Astrocyte (in vitro differentiated cells and primary cell): ENCODE measurements around the gene CAPN11.
"Not testable (repeated sequence)": the region's sequence is repeated elsewhere in the genome, so short reads cannot be mapped to it uniquely, and the experiment has no call there.

ENCODE experiments used
- EZH2 ChIP-seq: IDR thresholded peaks from 2 replicates; pipeline ENCODE4 v1.6.1; 2012; ENCODE audit warnings: mild to moderate bottlenecking, low read length, inconsistent platforms; ENCODE audit not compliant: insufficient read depth
- TF ChIP-seq, protein P1 (sequence below): IDR thresholded peaks from 2 replicates; pipeline ENCODE4 v1.5.1; 2011; ENCODE audit warnings: low read depth, mild to moderate bottlenecking, inconsistent platforms, low read length, moderate library complexity; ENCODE audit not compliant: insufficient read depth

DNA sequence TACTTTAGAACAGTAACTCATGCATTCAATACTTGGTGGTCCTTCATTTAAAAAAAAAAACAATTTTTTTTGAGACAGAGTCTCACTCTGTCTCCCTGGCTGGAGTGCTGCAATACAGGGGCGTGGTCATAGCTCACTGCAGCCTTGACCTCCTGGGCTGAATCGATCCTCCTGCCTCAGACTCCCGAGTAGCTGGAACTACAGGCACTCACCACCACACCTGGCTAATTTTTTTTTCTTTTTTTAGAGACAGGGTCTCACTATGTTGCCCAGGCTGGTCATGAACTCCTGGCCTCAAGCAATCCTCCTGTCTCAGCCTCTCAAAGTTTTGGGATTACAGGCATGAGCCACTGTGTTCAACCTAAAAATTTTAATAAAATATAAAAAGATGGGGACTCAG is 14.1 kb upstream of the CAPN11 start:
- TF ChIP-seq, protein P1, sequence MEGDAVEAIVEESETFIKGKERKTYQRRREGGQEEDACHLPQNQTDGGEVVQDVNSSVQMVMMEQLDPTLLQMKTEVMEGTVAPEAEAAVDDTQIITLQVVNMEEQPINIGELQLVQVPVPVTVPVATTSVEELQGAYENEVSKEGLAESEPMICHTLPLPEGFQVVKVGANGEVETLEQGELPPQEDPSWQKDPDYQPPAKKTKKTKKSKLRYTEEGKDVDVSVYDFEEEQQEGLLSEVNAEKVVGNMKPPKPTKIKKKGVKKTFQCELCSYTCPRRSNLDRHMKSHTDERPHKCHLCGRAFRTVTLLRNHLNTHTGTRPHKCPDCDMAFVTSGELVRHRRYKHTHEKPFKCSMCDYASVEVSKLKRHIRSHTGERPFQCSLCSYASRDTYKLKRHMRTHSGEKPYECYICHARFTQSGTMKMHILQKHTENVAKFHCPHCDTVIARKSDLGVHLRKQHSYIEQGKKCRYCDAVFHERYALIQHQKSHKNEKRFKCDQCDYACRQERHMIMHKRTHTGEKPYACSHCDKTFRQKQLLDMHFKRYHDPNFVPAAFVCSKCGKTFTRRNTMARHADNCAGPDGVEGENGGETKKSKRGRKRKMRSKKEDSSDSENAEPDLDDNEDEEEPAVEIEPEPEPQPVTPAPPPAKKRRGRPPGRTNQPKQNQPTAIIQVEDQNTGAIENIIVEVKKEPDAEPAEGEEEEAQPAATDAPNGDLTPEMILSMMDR: not testable (repeated sequence)
- not testable (repeated sequence) for TF ChIP-seq EZH2
